Renal pelvis (tissue), 4 donors: ENCODE measurements around the gene CTSL. TPM values are rescaled to one million over a fixed set of nuclear protein-coding genes. Genes with fewer than 3 reads are reported as not detected.
"Not testable (repeated sequence)": the region's sequence is repeated elsewhere in the genome, so short reads cannot be mapped to it uniquely, and the experiment has no call there.

ENCODE experiments used
- DNase-seq: peaks from one replicate; pipeline ENCODE4 v3.0.0-alpha.2; 2013
- polyA plus RNA-seq, 3 donors: library from polyadenylated mRNA; unstranded; fragments of 120-200 nt; gene quantifications; one replicate each; pipeline ENCODE4 v1.2.1, GENCODE V29; 2013; ENCODE audit not compliant: insufficient read length in 3 of 3

CTSL gene
- polyA plus RNA-seq, 3 donors = 148 to 169 (median 164) TPM

DNA sequence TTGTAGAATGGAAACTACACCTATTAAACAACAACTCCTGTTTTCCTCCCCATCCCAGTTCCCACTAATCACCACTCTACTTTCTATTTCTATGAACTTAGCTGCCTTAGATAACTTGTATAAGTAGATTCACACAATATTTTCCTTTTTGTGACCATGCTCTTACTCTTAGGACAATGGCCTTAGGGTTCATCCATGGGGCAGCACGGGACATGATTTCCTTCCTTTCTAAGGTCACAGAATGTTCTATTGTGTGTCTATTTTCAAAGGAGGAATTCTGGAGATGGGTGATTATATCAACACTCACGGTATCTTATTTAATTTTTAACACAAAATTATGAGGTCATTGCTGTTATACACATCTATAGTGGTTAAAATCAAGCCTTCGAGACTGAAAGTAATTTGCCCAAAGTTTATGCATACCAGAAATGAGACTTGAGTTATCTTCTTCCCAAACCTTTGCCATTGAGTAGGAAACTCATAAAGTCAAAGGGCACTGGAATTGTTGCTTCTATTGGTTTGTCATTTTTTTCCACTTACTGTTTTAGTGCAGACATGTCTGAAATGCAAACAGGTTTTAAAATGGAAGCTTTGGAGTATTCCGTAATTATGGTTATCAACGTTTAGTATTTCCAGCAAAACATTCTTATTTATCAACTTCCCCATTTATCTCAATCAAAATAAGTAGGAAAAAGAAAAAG is 23.6 kb downstream of the CTSL start:
- DNase-seq = no peak

DNA sequence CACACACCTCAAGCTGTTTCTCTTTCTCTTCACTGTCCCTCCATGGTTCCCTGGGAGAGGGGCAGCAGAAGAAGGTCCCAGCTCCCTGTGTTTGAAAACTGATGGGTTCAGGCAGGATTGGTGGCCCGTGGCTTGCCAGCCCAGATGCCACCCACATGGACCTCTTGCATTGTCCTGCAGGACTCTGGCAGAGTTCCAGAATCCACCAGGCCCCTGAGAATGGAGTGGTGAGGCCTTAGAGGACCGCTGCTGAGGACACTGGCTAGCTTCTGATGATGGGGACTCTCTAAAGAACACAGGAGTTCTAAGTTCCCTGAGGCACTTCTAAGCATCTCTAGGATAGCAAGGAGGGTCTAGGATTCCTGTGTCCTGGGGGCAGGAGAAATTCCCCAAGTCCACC is 24.8 kb downstream of the CTSL start:
- DNase-seq = no peak

DNA sequence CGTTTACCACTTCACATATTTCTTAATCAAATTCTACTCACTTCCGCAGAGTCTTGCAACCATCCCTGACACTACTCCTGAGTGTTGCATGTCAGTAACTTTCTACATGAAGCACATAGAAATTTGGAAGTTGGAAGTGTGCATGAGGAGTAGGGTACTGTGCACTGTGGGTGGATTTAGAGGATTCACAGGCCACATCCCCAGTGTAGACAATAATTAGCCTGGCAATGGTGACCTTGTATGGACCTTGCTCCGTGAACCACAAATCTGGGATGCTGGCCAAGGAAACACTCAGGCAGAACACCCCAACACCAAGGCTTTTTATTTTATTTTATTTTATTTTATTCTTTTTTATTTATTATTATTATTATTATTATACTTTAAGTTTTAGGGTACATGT is 25.5 kb downstream of the CTSL start:
- no peak for DNase-seq

DNA sequence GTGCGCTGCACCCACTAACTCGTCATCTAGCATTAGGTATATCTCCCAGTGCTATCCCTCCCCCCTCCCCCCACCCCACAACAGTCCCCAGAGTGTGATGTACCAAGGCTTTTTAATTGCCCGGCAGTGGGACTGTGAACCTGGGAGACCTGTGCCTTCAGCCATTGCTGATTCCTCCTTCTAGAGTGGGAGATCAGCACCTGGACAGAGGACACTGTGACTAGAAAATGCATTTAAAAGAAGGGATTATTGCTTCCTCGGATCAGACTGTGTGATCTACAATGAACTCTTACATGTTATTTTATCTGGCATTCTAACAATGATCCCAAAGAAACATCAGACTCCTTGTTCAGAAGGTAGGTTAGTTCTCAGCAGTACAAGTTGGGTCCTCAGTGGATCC is 25.9 kb downstream of the CTSL start:
- no peak for DNase-seq

DNA sequence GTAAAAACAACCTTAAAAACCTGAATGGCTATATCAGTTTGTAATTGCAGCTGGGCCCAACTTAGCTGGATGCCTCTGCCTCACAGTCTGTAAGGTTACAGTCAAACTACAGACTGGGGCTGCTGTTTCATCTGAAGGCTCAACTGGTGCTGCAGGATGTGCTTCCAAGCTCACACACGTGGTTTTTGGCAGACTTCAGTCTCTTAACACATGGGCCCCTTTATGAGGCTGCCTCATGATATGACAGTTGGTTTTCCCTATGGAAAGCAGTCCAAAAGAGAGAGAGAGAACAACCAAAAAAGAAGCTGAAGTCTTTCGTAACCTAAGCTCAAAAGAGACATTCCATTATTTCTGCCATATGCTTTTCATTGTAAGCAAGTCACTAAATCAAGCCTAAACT is 27.4 kb downstream of the CTSL start:
- DNase-seq = no peak

DNA sequence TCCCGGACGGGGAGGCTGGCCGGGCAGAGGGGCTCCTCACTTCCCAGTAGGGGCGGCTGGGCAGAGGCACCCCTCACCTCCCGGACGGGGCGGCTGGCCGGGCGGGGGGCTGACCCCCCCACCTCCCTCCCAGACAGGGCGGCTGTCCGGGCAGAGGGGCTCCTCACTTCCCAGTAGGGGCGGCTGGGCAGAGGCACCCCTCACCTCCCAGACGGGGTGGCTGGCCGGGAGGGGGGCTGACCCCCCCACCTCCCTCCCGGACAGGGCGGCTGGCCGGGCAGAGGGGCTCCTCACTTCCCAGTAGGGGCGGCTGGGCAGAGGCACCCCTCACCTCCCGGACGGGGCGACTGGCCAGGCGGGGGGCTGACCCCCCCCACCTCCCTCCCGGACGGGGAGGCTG is 32.4 kb downstream of the CTSL start:
- DNase-seq = not testable (repeated sequence)

DNA sequence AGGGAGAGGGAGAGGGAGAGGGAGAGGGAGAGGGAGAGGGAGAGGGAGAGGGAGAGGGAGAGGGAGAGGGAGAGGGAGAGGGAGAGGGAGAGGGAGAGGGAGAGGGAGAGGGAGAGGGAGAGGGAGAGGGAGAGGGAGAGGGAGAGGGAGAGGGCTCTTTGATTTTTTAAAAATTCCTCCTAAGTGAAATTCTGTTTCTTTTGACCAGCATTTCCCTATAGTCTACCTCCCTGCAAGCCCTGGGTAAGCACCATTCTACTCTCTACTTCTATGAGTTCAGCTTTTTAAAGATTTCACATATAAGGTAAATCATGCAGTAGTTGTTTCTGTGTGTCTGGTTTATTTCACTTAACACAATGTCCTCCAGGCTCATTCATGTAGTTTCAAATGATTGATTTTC is 34.1 kb downstream of the CTSL start:
- not testable (repeated sequence) for DNase-seq

DNA sequence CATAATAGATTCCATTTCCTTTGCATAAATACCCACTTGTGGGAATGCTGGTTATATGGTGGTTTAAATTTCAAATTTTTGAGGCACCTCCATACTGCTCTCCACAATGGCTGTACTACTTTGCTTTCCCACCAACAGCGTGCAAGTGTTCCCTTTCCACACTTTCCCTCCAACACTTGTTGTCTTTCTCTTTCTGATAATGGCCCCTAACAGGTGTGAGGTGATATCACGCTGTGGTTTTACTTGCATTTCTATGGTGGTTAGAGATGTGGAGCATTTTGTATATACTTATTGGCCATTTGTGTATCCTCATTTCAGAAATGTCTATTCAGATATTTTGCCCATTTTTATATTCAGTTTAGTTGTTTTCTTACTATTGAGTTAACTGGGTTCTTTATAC is 34.6 kb downstream of the CTSL start:
- no peak for DNase-seq

DNA sequence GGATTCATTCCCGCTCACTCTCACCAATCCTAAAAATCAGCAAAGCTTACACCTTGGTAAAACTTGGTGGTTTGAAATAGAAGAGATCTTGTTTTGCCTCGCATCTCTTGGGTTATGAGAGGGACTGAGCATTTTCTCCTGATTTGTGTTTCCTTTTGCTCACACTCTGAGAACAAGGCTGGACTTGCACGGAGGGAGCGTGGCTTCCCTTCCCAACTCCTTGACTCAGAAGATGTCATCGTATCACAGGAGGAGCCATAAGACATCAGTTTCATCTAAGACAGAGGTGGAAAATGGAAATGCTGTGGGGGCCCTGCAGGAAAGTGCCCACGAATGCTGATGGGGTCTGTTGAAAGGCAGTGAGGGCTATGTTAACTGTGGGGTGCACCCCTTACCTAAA is 37.4 kb downstream of the CTSL start:
- DNase-seq = no peak

DNA sequence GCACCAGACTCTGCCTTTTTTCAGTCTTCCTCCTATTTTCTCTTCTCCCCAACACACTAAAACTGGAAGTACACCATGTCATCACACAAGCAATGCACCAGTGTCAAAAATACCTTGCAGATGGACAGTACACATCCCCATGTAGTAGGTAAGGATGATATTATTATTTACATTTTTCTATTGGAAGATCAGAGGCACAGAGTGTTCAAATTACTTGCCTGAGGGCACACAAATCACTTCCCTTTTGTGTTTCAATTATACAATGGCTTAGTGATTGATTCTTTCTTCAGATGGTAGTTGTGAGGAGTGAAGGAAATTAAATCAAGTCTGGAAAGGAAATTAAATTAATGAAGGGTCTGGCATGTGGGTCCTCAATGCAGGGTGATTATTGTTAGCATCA is 39.6 kb downstream of the CTSL start:
- no peak for DNase-seq

DNA sequence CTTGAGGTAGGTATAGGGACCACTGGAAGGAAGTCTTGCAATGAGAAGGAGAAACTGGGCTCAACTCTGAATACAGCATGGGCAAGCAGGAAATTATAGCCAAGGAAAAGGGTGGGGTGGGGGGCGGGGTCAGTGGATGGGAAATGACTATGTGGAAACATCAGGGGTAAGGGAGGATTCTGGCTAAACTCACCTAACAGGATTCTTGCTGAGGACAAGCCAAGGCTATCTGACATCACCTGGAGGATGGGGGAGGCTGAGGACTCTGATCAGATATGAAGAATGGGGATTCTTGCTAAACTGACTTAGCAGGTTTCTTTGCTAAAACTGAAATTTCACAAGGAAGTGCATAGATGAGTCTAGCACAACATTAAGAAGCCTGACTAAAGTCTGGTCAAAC is 40.8 kb downstream of the CTSL start:
- no peak for DNase-seq

DNA sequence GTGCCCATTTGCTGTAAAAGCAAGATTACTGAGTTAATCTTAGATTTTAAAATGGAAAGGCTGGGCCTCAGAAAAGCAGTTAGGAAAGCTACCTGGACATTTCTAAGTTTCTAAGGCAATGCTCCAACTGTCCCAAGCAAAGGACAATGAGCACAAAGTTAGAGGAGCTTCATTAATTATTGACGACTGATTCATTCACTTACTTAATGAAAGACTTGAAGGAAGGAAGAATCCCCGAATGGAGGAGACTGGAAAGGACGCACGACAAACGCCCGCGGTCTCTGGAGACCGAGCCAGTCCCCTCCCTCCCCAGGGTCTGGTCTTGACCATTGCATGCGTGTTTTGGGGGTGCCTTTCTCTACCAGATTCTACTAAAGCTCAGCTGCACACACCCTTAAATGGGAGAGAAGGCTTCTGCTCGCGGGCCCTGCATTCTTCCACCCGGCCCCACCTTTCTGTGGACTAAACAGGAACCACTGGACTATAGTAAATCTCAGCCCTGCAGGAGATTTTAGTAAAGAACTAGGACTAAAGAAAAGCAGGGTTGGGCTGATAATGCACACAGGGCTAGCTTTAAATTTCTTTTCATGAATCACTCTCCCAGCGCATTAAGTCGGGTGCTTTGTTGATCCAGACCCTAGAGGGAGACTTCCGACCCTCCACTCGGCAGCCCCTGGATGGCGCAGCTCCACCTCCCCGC is 44.8 kb downstream of the CTSL start:
- no peak for DNase-seq

DNA sequence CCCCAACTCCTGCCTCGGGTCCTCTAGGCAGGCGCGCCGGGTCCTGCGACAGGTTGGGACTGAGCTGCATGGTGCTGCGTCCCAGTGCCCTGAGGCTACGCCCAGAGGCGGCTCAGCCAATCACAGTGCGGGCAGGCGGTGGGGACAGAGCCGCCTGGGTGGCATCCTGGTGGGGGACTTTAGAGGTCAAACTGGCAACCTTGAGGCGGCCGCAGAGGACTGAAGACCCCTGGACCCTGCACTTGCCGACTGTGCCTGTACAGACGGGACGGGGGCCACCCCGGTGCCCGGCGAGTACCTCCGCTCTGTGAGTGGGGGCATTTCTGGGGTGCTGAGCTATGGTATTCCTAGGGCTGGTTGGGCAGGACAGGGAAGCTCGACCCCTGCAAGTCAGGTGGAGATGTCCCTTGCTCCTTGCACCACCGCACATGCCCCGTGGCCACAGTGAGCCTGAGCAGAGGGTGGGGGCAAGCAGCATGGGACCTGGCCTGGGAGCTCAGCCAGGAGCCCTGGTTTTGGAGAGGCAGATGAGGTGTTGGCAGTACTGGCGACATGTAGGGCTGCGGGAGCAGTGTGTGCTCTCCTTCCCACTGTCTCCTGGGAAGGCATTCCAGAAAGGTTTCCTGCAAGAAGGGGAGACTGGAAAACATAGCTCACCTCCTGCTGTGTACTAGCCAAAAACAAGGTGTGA is 45.5 kb downstream of the CTSL start:
- DNase-seq = no peak

DNA sequence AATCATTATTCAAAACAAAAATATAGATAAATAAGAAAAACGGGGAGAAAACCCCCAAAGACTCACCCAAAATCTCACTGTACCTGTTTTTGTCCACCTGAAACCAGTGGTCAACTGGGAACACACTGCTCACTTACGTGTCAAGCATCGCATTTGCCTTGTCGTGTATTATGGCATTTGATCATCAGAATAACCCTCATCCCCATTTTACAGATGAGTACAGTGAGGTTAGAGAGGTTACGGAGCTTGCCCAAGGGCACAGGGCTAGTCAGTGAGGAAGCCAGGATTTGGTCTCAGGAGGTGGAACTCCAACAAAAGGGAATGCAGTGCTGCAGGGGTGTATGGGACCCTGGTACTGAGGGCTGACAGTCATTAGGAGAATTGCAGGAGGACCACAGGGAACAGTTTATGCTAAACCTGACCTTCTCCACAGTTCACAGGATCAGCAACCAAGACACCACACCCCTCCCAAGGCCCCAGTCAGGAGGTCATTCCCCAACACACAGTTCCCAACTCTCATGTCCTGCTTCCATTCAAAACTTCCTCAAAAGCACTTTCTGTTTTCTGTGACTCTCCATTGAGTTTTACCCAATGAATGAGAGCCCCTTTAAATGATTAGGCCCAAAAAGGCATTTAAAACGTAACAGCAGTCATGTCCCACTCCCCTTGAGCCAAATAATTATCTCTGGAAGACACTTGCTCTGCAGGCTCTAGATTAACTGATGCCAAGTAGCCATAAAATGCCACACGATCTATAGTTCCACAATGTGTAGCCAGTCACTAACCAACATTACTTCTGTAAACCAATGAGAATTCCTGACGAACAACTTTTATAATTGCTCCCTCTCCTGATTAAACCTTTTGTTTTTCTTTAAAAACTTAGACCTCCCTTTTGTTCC is 50.8 kb downstream of the CTSL start:
- no peak for DNase-seq

DNA sequence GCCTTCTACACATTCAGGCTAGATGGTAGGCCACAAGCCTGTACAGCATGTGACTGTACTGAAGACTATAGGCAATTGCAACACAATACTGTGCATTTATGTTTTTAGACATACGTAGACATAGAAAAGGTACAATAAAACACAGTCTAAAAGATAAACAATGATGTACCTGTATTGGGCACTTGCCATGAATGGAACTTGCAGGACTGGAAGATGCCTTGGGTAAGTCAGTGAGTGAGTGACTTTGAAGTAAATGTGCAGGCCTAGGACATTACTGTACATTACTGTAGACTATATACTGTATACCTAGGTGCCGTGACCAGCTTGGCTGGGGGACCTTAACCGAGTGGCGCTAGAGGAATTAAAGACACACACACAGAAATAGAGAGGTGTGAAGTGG is 53.1 kb downstream of the CTSL start:
- no peak for DNase-seq

Other genes with a start within 250 kb of the CTSL start
- 100 to 1,000 TPM in 1 of 3 donors, 10 to 100 TPM in 2; 69.0 to 101 (median 95.7) TPM for gene DAPK1, start 228.3 kb upstream of the CTSL start, polyA plus RNA-seq
- gene SPATA31E1, start 156.8 kb downstream of the CTSL start, polyA plus RNA-seq = not detected
- under 1 TPM; 0.55 to 0.80 (median 0.62) TPM for gene SPATA31C1, start 191.8 kb downstream of the CTSL start, polyA plus RNA-seq
- 10 to 100 TPM; 19.3 to 25.4 (median 24.4) TPM for gene CDK20, start 248.4 kb downstream of the CTSL start, polyA plus RNA-seq